Measurements from ENCODE around the gene RUNX1. TPM values are rescaled to one million over a fixed set of nuclear protein-coding genes. Genes with fewer than 3 reads are reported as not detected.

RUNX1 gene
- total and polyA plus RNA-seq, 7 donors, result 8.7 to 230 (median 30.1) TPM

DNA sequence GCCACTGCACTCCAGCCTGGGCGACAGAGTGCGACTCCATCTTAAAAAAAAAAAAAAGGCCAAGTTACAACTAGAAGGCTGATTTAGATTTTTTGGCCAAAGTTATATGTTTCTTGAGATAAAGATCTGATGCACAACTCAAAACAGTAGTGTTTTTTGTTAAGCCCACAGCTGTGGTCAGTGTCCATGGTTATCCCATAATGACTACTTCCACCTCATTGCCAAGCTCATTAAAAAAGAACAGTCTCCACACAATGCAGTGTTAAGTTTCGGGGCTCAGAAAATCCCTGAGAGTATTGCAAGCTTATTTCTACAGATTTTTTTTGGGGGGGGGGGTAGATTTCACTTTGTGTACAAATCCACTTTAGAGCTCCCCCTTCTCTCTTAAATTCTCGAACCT lies 120.5 kb downstream of the RUNX1 start:
- intact Hi-C loops (cut with DNase I), result no loop called here
- TF ChIP-seq, protein P1, sequence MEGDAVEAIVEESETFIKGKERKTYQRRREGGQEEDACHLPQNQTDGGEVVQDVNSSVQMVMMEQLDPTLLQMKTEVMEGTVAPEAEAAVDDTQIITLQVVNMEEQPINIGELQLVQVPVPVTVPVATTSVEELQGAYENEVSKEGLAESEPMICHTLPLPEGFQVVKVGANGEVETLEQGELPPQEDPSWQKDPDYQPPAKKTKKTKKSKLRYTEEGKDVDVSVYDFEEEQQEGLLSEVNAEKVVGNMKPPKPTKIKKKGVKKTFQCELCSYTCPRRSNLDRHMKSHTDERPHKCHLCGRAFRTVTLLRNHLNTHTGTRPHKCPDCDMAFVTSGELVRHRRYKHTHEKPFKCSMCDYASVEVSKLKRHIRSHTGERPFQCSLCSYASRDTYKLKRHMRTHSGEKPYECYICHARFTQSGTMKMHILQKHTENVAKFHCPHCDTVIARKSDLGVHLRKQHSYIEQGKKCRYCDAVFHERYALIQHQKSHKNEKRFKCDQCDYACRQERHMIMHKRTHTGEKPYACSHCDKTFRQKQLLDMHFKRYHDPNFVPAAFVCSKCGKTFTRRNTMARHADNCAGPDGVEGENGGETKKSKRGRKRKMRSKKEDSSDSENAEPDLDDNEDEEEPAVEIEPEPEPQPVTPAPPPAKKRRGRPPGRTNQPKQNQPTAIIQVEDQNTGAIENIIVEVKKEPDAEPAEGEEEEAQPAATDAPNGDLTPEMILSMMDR (IDR thresholded peaks at IDR 0.05), result no peak
- DNase-seq (no peak), ATAC-seq (no peak)
- Histone ChIP-seq H3K36me3 (ENCODE audit: insufficient read depth in 1 of 2, low read depth in 1 of 2) (no peaks in the 10 kb centered on the region), H3K4me1 (peaks cover 4% of the 10 kb centered on the region), H3K27me3 (ENCODE audit: insufficient read depth in 3 of 3, low read length in 2 of 3) (no peaks in the 10 kb centered on the region), H3K4me3 (no peak overlapping the region), H3K27ac (no peak overlapping the region), H3K9me3 (no peaks in the 10 kb centered on the region)
- WGBS, 3 donors, result 86 to 89% (median 87%) methylated on average over 4 of the region's 4 CpGs

DNA sequence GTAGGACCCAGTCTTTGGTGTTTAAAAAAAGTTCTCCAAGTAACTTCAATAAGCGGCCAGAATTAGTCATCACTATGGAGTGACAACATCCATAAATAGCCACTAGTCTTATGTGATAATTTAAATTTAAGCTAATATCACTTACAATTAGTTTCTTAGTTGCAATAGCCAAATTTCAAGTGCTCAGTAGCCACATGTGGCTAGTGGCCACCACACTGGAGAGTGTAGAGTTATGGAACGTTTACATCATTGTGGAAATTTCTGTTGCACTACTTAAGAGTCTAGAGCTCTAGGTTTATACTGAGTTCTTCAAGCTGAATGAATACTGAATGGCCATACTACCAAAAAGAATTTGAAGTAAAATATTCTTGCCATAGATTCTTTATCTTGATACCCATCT lies 121.1 kb downstream of the RUNX1 start:
- Histone ChIP-seq H3K4me3 (no peak overlapping the region), H3K27ac (no peak overlapping the region), H3K36me3 (ENCODE audit: insufficient read depth in 1 of 2, low read depth in 1 of 2) (no peaks in the 10 kb centered on the region), H3K9me3 (no peaks in the 10 kb centered on the region), H3K27me3 (ENCODE audit: insufficient read depth in 3 of 3, low read length in 2 of 3) (no peaks in the 10 kb centered on the region), H3K4me1 (peaks cover 4% of the 10 kb centered on the region)
- intact Hi-C loops (cut with DNase I), result no loop called here
- DNase-seq (no peak), ATAC-seq (peak in 1 of 4 donors; percentile 14)
- WGBS, 3 donors, result 84 to 91% (median 86%) methylated on average over 2 of the region's 2 CpGs
- TF ChIP-seq, protein P1 (IDR thresholded peaks at IDR 0.05), result no peak

DNA sequence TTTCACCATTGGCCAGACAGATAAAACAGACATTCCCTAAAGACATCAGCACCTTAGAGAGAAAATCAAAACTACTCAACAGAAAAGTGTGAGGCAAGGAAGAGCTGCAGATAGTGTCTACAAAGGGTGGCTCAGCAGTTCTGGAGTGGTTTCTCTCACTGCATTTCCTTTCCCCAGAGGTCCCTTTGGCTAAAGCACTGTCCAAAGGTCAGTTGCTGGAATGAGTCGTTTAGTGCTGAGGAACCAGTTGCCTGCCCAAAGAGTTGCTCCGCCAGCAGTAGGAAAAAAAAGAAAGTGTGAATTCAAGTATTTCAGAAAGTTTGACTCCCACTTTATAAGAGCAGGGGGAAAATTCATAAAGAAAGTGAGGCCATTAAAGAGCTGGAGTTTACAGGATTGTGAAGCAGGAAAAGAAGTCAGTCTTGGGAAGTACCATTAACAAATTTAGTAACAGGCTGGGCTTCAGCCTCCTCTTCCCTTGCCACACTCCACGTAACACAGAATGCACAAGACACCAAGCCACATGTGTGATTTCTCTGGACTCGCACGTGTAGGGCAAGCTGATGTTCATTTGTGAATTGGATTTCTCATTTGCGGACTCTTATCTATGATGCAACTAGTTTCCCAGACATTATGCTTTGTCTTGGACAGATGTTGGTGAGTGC lies 122.2 kb downstream of the RUNX1 start:
- peak in 1 of 4 donors; percentile 29 for ATAC-seq

DNA sequence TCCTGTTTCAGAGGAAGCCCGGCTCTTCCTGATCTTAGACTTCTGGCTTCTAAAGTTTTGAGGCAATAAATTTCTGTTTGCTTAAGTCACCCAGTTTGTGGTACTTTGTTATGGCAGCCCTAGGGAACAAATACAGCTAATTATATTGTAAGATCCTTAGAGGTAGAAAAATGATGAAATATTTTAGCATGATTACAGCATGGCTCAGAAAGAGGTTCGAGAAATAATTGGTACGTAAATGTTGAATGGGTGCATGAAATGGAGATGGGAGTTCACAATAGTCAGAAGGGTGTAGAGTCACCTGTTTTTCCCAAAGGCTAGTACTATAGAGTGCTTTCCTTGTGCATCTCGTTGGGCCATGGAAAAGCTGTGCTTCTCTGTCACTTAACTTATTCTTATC lies 123.5 kb downstream of the RUNX1 start:
- H3K4me3 ChIP-seq, result no peak overlapping the region
- intact Hi-C loops (cut with DNase I), result no loop called here
- no peaks in the 10 kb centered on the region for H3K36me3 ChIP-seq (ENCODE audit: insufficient read depth in 1 of 2, low read depth in 1 of 2)
- H3K4me1 ChIP-seq, result peaks cover 4% of the 10 kb centered on the region
- 73 to 87% (median 74%) methylated on average over 4 of the region's 4 CpGs for WGBS, 3 donors
- TF ChIP-seq, protein P1 (IDR thresholded peaks at IDR 0.05), result no peak
- DNase-seq, result no peak
- no peaks in the 10 kb centered on the region for H3K27me3 ChIP-seq (ENCODE audit: insufficient read depth in 3 of 3, low read length in 2 of 3)
- no peak for ATAC-seq
- no peaks in the 10 kb centered on the region for H3K9me3 ChIP-seq
- H3K27ac ChIP-seq, result no peak overlapping the region

More for the DNA sequence above, 122.2 kb downstream of the RUNX1 start:
- H3K27me3 ChIP-seq (ENCODE audit: insufficient read depth in 3 of 3, low read length in 2 of 3), result no peaks in the 10 kb centered on the region
- H3K9me3 ChIP-seq, result no peaks in the 10 kb centered on the region
- H3K4me3 ChIP-seq, result no peak overlapping the region
- H3K4me1 ChIP-seq, result peaks cover 4% of the 10 kb centered on the region
- H3K36me3 ChIP-seq (ENCODE audit: insufficient read depth in 1 of 2, low read depth in 1 of 2), result no peaks in the 10 kb centered on the region
- no peak overlapping the region for H3K27ac ChIP-seq
- TF ChIP-seq, protein P1 (IDR thresholded peaks at IDR 0.05), result no peak
- intact Hi-C loops (cut with DNase I), result no loop called here
- WGBS, 3 donors, result 53 to 64% (median 61%) methylated on average over 6 of the region's 6 CpGs
- no peak for DNase-seq

Data from psoas muscle (tissue), 8 donors.